ENCODE data around the gene GLRX. TPM values are rescaled to one million over a fixed set of nuclear protein-coding genes. Genes with fewer than 3 reads are reported as not detected.

The GLRX gene
- total and polyA plus RNA-seq, 2 of the 13 experiments (the other 11 are each of a cell fraction or from before 2014, with no cell fraction given), result 63.8 to 499 TPM

DNA sequence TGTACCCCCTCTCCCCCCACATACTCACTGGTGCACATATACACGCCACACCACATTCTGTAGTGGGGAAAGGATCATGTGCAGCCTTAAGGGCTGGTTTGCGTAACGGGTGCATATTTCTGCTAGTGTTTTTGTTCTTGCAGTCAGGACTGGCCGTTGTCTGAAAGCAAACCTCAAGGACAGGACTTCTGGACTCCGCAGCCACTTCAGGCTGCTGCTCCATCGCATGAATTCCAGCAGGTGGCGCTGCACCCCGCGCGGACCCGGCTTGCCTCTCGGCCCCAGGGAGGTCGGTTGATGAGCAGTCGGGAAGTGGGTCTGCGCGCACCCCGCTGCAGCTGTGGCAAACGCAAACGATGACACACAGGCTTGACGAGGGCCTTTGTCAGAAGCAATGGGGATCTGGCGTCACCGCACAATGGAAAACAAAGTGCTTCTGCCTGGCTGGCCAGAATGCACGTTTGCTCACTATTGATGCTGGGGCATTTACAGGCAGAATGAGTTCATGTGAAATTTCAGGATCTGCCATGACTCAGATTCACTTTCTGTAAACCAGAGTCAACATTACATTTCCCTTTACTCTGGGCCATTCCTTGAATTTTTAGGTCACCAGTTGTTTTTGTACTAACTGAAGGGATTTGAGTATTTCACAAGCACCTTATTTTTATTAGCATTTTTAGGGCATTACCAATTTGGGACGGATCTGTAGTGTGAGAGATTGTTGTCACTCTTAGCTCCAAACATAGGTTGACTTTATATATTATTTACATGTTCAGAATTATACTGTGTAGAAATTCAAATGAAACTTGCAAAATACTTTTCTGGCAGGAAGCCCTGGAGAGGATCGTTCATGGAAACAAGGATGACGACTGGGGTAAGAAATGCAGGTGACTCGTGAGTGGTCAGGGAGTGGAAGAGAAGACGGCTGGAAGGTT lies 36.4 kb upstream of the GLRX start:
- ChIA-PET CTCF (ENCODE audit: low intra/inter-chr PET ratio, low total read pairs) (interaction anchor here (1.3 kb wide), 1 partner anchor 34 kb away, joined by 5 read pairs; no protein-coding TSS in a partner anchor), POLR2A (interaction anchor here (1.1 to 4.4 kb wide), 4 partner anchors 20 to 477 kb away, joined by 4 to 32 read pairs (median 11); partner anchors contain the start of gene GLRX)
- Histone ChIP-seq H3K27ac (ENCODE audit: extremely low read length, insufficient read depth, low read length) (peak overlapping the region; percentile 71), H3K79me2 (ENCODE audit: insufficient read depth, low read length) (peaks cover 9% of the 10 kb centered on the region), H3K4me3 (replicated peaks in 1 of 3; ENCODE audit: insufficient read depth in 1 of 3, low read depth in 2 of 3, low read length in 3 of 3) (peak overlapping the region; percentile 10 to 47 (median 32); a peak in 4 of 6 replicates), H3K36me3 (replicated peaks in 1 of 2; ENCODE audit: control insufficient read depth in 1 of 2, insufficient read depth in 2 of 2, low read length in 2 of 2) (no peaks in the 10 kb centered on the region), H2AFZ (ENCODE audit: low read length) (no peak overlapping the region), H3K9me3 (ENCODE audit: low read length) (no peaks in the 10 kb centered on the region), H4K20me1 (ENCODE audit: insufficient read depth, low read length) (no peaks in the 10 kb centered on the region), H3K4me2 (ENCODE audit: low read depth, low read length) (peak overlapping the region; percentile 64), H3K27me3 (ENCODE audit: control insufficient read depth in 1 of 2, insufficient read depth in 2 of 2, low read length in 2 of 2) (no peaks in the 10 kb centered on the region), H3K4me1 (ENCODE audit: insufficient read depth, low read length) (peaks cover 77% of the 10 kb centered on the region), H3K9ac (ENCODE audit: insufficient read depth, low read depth, low read length) (peak overlapping the region; percentile 58)
- DNase-seq (ENCODE audit: low spot score) (peak; percentile 90), ATAC-seq (peak; percentile 75), FAIRE-seq (peak; percentile 91)
- BruUV-seq (replicated peaks), result no TSS peak
- intact Hi-C loops (cut with micrococcal nuclease; ENCODE audit: unreplicated experiment), result loop anchor here (2.0 to 5.0 kb wide), 3 partner anchors 30 to 478 kb away; no protein-coding TSS in a partner anchor
- 8% methylated on average over 18 of the region's 28 CpGs for WGBS (ENCODE audit: low lambda C conversion rate)
- in situ Hi-C loops (cut with HindIII; ENCODE audit: extremely low pct_ligation_motif_present, low pct_unique_long_range_greater_than_20kb), result loop anchor here (5.0 kb wide), 2 partner anchors 98 to 478 kb away; no protein-coding TSS in a partner anchor
- TF ChIP-seq SNAPC5 (CRISPR knock-in tag; IDR thresholded peaks at IDR 0.05; ENCODE audit: borderline replicate concordance) (peak; percentile 27; the same call in 1 of the 2 replicates), KMT2A (CRISPR knock-in tag; IDR thresholded peaks at IDR 0.05) (peak; percentile 92), ATF7 (IDR thresholded peaks at IDR 0.05) (no peak; the same call in 1 of the 2 replicates), ATF7 (CRISPR knock-in tag; IDR thresholded peaks at IDR 0.05) (0 out of 2 replicates have a peak, but pooled peaks have one; percentile 58), ZNF337 (CRISPR knock-in tag; IDR thresholded peaks at IDR 0.05; ENCODE audit: borderline replicate concordance, low read depth) (peak; percentile 83; the same call in 1 of the 2 replicates), ZNF432 (CRISPR knock-in tag; IDR thresholded peaks at IDR 0.05; ENCODE audit: borderline replicate concordance) (no peak), POLR2A (IDR thresholded peaks at IDR 0.05; ENCODE audit: insufficient read depth in 1 of 2, low read depth in 2 of 2, low read length in 2 of 2) (peak; percentile 28 to 51; a peak in 2 of 4 replicates), DPF2 (CRISPR knock-in tag; IDR thresholded peaks at IDR 0.05; ENCODE audit: borderline replicate concordance, low read depth) (no peak; the same call in 1 of the 2 replicates), NCOR1 (IDR thresholded peaks at IDR 0.05; ENCODE audit: borderline replicate concordance, low read length) (peak; percentile 56; the same call in 1 of the 2 replicates), ZNF878 (CRISPR knock-in tag; IDR thresholded peaks at IDR 0.05) (0 out of 2 replicates have a peak, but pooled peaks have one; percentile 59), YEATS4 (CRISPR knock-in tag; IDR thresholded peaks at IDR 0.05; ENCODE audit: borderline replicate concordance) (peak; percentile 80), POLR2AphosphoS5 (IDR thresholded peaks at IDR 0.05; ENCODE audit: low read depth, low read length) (no peak), SMC3 (IDR thresholded peaks at IDR 0.05; ENCODE audit: low read length) (peak; percentile 74), NRL (CRISPR knock-in tag; IDR thresholded peaks at IDR 0.05; ENCODE audit: borderline replicate concordance) (peak; percentile 68; the same call in 1 of the 2 replicates), ZNF264 (CRISPR knock-in tag; IDR thresholded peaks at IDR 0.05) (peak; percentile 76; the same call in 1 of the 2 replicates), ZNF234 (CRISPR knock-in tag; conservative IDR thresholded peaks at IDR 0.05) (no peak), RELA (CRISPR knock-in tag; IDR thresholded peaks at IDR 0.05) (0 out of 2 replicates have a peak, but pooled peaks have one; percentile 43)
- TF ChIP-seq, protein P1, sequence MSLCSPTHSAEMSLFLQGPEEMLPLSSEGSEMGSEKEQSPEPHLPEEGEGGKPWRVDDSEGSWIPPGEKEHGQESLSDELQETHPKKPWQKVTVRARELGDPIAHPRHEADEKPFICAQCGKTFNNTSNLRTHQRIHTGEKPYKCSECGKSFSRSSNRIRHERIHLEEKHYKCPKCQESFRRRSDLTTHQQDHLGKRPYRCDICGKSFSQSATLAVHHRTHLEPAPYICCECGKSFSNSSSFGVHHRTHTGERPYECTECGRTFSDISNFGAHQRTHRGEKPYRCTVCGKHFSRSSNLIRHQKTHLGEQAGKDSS (CRISPR knock-in tag; IDR thresholded peaks at IDR 0.05; ENCODE audit: borderline replicate concordance, low read depth), result peak; percentile 95; the same call in 1 of the 2 replicates
- TF ChIP-seq, protein P2, sequence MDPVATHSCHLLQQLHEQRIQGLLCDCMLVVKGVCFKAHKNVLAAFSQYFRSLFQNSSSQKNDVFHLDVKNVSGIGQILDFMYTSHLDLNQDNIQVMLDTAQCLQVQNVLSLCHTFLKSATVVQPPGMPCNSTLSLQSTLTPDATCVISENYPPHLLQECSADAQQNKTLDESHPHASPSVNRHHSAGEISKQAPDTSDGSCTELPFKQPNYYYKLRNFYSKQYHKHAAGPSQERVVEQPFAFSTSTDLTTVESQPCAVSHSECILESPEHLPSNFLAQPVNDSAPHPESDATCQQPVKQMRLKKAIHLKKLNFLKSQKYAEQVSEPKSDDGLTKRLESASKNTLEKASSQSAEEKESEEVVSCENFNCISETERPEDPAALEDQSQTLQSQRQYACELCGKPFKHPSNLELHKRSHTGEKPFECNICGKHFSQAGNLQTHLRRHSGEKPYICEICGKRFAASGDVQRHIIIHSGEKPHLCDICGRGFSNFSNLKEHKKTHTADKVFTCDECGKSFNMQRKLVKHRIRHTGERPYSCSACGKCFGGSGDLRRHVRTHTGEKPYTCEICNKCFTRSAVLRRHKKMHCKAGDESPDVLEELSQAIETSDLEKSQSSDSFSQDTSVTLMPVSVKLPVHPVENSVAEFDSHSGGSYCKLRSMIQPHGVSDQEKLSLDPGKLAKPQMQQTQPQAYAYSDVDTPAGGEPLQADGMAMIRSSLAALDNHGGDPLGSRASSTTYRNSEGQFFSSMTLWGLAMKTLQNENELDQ (CRISPR knock-in tag; IDR thresholded peaks at IDR 0.05; ENCODE audit: borderline replicate concordance), result no peak

Data from HepG2 (cell line).